Measurements from ENCODE around the gene SDC4. TPM values are rescaled to one million over a fixed set of nuclear protein-coding genes. Genes with fewer than 3 reads are reported as not detected.
A peak's percentile ranks its signal among the peaks of the same experiment; 100 is the strongest.

SDC4 gene
- total RNA-seq, 1 donor from 2014 or later = 175 TPM

GRCh38 chr20:45292343-45292742 lies 55.9 kb downstream of the SDC4 start:
- Histone ChIP-seq H3K36me3 (ENCODE audit: control insufficient read depth, insufficient read depth, low read length) (no peaks in the 10 kb centered on the region), H3K27me3 (ENCODE audit: control insufficient read depth, insufficient read depth, low read length) (peaks cover 6% of the 10 kb centered on the region), H3K4me3 (ENCODE audit: low read depth, low read length) (no peak overlapping the region)
- no peak for DNase-seq (ENCODE audit: low read depth)
- TF ChIP-seq CTCF (IDR thresholded peaks at IDR 0.05; ENCODE audit: insufficient read depth, low read length, poor library complexity, severe bottlenecking) = no peak

DNA sequence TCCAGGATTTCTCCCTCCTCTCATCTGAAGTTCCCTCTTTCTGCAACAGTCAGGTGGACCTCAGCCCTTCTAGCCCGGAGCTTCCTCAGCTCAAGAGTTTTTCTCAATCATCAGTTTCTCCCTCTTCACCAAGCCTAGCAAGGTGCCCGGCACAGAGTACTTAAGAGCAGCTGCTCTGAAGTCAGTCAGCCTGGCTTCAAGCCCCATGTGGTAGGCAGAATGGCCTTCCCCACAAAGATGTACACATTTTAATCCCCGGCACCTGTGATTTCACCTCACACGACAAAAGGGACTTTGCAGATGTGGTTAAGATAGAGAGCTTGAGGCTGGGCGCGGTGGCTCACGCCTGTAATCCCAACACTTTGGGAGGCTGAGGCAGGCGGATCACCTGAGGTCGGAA lies 56.7 kb downstream of the SDC4 start:
- H3K4me3 ChIP-seq (ENCODE audit: low read depth, low read length) = no peak overlapping the region
- DNase-seq (ENCODE audit: low read depth) = no peak
- TF ChIP-seq CTCF (IDR thresholded peaks at IDR 0.05; ENCODE audit: insufficient read depth, low read length, poor library complexity, severe bottlenecking) = no peak
- H3K27me3 ChIP-seq (ENCODE audit: control insufficient read depth, insufficient read depth, low read length) = peaks cover 6% of the 10 kb centered on the region
- no peaks in the 10 kb centered on the region for H3K36me3 ChIP-seq (ENCODE audit: control insufficient read depth, insufficient read depth, low read length)

DNA sequence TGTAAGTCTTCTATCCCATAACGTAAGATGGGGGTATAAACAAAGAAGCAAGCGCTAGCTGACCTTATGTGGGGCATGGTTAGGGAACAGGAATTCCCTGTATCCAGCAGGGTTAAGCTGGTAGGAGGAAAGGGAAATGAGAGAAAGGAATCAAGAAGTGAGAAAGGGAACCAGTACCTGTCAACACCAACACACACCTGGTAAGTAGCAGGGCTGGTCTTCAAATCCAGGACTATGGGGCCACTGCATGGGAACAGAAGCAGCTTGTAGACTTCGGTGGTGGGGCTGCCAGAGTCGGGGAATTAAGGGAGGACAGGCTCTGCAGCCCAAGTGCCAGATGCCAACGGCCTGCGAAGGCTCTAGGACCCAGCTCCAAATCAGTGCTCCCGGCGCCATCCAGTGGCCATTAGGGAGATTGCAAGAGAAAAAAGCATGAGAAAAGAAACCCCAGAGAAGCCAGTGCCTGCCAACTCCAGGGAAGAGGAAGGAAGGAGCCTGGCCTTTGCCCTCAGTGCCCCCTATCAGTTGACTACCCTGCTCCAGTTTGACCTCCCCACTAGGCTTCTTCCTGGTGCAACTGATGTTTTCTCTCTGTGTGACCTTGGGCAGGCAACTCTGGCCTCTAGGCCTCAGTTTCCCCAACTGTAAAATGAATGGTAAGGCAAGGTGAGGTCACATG lies 57.4 kb downstream of the SDC4 start:
- no peaks in the 10 kb centered on the region for H3K36me3 ChIP-seq (ENCODE audit: control insufficient read depth, insufficient read depth, low read length)
- H3K4me3 ChIP-seq (ENCODE audit: low read depth, low read length) = no peak overlapping the region
- no peak for DNase-seq (ENCODE audit: low read depth)
- TF ChIP-seq CTCF (IDR thresholded peaks at IDR 0.05; ENCODE audit: insufficient read depth, low read length, poor library complexity, severe bottlenecking) = peak; percentile 95
- H3K27me3 ChIP-seq (ENCODE audit: control insufficient read depth, insufficient read depth, low read length) = peaks cover 6% of the 10 kb centered on the region

GRCh38 chr20:45289942-45290676 lies 58.1 kb downstream of the SDC4 start:
- no peak for TF ChIP-seq CTCF (IDR thresholded peaks at IDR 0.05; ENCODE audit: insufficient read depth, low read length, poor library complexity, severe bottlenecking)
- H3K27me3 ChIP-seq (ENCODE audit: control insufficient read depth, insufficient read depth, low read length) = peaks cover 6% of the 10 kb centered on the region
- H3K36me3 ChIP-seq (ENCODE audit: control insufficient read depth, insufficient read depth, low read length) = no peaks in the 10 kb centered on the region
- no peak for DNase-seq (ENCODE audit: low read depth)
- H3K4me3 ChIP-seq (ENCODE audit: low read depth, low read length) = no peak overlapping the region

GRCh38 chr20:45288860-45289259 lies 59.4 kb downstream of the SDC4 start:
- no peak for DNase-seq (ENCODE audit: low read depth)
- Histone ChIP-seq H3K27me3 (ENCODE audit: control insufficient read depth, insufficient read depth, low read length) (peaks cover 6% of the 10 kb centered on the region), H3K4me3 (ENCODE audit: low read depth, low read length) (no peak overlapping the region), H3K36me3 (ENCODE audit: control insufficient read depth, insufficient read depth, low read length) (no peaks in the 10 kb centered on the region)
- TF ChIP-seq CTCF (IDR thresholded peaks at IDR 0.05; ENCODE audit: insufficient read depth, low read length, poor library complexity, severe bottlenecking) = no peak
